SK-MEL-5 (cell line): ENCODE data around the gene CDC42SE2. TPM values are rescaled to one million over a fixed set of nuclear protein-coding genes. Genes with fewer than 3 reads are reported as not detected.
"Not testable (repeated sequence)": the region's sequence is repeated elsewhere in the genome, so short reads cannot be mapped to it uniquely, and the experiment has no call there.

Experiments
- DNase-seq: peaks from one replicate; pipeline ENCODE4 v3.0.0-alpha.2; 2016; ENCODE audit warnings: low read depth, low spot score
- in situ Hi-C: cut with HindIII; loops from 2 replicates; pipeline ENCODE4 v1.10.0; 2016; ENCODE audit warnings: low sequenced_read_pairs, high pct_unique_total_duplicates, low pct_unique_long_range_greater_than_20kb
- total RNA-seq: library from RNA; depleted of rRNA; stranded (reverse); fragments of >200 nt; shearing (Covaris generic); gene quantifications from 2 replicates; pipeline ENCODE4 v1.2.3, GENCODE V29; 2014

Gene CDC42SE2
- total RNA-seq, 1 experiment from 2014 or later: 25.2 TPM

GRCh38 chr5:131242728-131243255, 21.1 kb upstream of the CDC42SE2 start:
- no peak for DNase-seq
- in situ Hi-C loops: no loop called here

GRCh38 chr5:131245312-131245711, 18.5 kb upstream of the CDC42SE2 start:
- DNase-seq: no peak
- in situ Hi-C loops: no loop called here

GRCh38 chr5:131245948-131246347, 17.9 kb upstream of the CDC42SE2 start:
- DNase-seq: no peak
- in situ Hi-C loops: no loop called here

GRCh38 chr5:131246504-131246903, 17.3 kb upstream of the CDC42SE2 start:
- in situ Hi-C loops: no loop called here
- DNase-seq: no peak

- no peak for DNase-seq
- in situ Hi-C loops: no loop called here
These were observed 12.9 kb upstream of the CDC42SE2 start for GRCh38 chr5:131250751-131251475.

- in situ Hi-C loops: no loop called here
- no peak for DNase-seq
These were observed 11.1 kb upstream of the CDC42SE2 start for GRCh38 chr5:131252824-131253171.

GRCh38 chr5:131254025-131254424, 9.8 kb upstream of the CDC42SE2 start:
- DNase-seq, in situ Hi-C loops: not testable (repeated sequence)

- no peak for DNase-seq
- in situ Hi-C loops: no loop called here
These were observed 9.1 kb upstream of the CDC42SE2 start for GRCh38 chr5:131254741-131255140.

- in situ Hi-C loops: no loop called here
- no peak for DNase-seq
These were observed 7.4 kb upstream of the CDC42SE2 start for GRCh38 chr5:131256507-131256823.

GRCh38 chr5:131258733-131259132, 5.1 kb upstream of the CDC42SE2 start:
- DNase-seq: no peak
- in situ Hi-C loops: no loop called here

- in situ Hi-C loops: no loop called here
- no peak for DNase-seq
These were observed 4.5 kb upstream of the CDC42SE2 start for GRCh38 chr5:131259326-131259725.

- in situ Hi-C loops: no loop called here
These were observed 3.0 kb upstream of the CDC42SE2 start for GRCh38 chr5:131260895-131261294.

GRCh38 chr5:131261483-131261882, 2.4 kb upstream of the CDC42SE2 start:
- no peak for DNase-seq
- in situ Hi-C loops: no loop called here

More at GRCh38 chr5:131260895-131261294, 3.0 kb upstream of the CDC42SE2 start:
- no peak for DNase-seq

- peak; percentile 11 for DNase-seq
- in situ Hi-C loops: no loop called here
These were observed 806 bp upstream of the CDC42SE2 start for GRCh38 chr5:131262953-131263541.

- in situ Hi-C loops: no loop called here
- DNase-seq: peak; percentile 15
These were observed 722 bp downstream of the CDC42SE2 start for GRCh38 chr5:131264451-131265099.

GRCh38 chr5:131265311-131265803, 1.5 kb downstream of the CDC42SE2 start:
- in situ Hi-C loops: no loop called here
- DNase-seq: peak; percentile 29

GRCh38 chr5:131266370-131267060, 2.7 kb downstream of the CDC42SE2 start:
- DNase-seq: no peak
- in situ Hi-C loops: no loop called here

- in situ Hi-C loops: no loop called here
- no peak for DNase-seq
These were observed 5.0 kb downstream of the CDC42SE2 start for GRCh38 chr5:131268758-131269370.
